GM13976 (cell line): ENCODE data around the gene CUL5.

Experiments
- DNase-seq: peaks from one replicate; pipeline ENCODE4 v3.0.0; 2012; ENCODE audit warnings: low spot score
- CTCF ChIP-seq: IDR thresholded peaks from 2 replicates; pipeline ENCODE4 v1.5.1; 2012; ENCODE audit warnings: borderline replicate concordance, mild to moderate bottlenecking; ENCODE audit not compliant: insufficient read depth; ENCODE audit errors: extremely low read depth, missing control alignments, control extremely low read depth
- in situ Hi-C: fragments of 300-500 bp; cut with MboI; formaldehyde crosslinking; loops from one replicate; pipeline ENCODE4 v1.12.0; 2022; ENCODE audit warnings: low sequenced_read_pairs, mixed read lengths, inconsistent platforms; ENCODE audit not compliant: unreplicated experiment

Gene CUL5

GRCh38 chr11:108002476-108002875 is 6.2 kb upstream of the CUL5 start:
- no peak for DNase-seq
- no peak for TF ChIP-seq CTCF
- in situ Hi-C loops: loop anchor here (25.0 kb wide), 1 partner anchor 660 kb away; the partner anchor contains the start of gene DDX10

- TF ChIP-seq CTCF: no peak
- in situ Hi-C loops: loop anchor here (25.0 kb wide), 1 partner anchor 659 kb away; the partner anchor contains the start of gene DDX10
- no peak for DNase-seq
These were observed 5.1 kb upstream of the CUL5 start for GRCh38 chr11:108003623-108004022.

- in situ Hi-C loops: loop anchor here (25.0 kb wide), 1 partner anchor 654 kb away; the partner anchor contains the start of gene DDX10
- no peak for DNase-seq
- TF ChIP-seq CTCF: no peak
These were observed 879 bp upstream of the CUL5 start for GRCh38 chr11:108007819-108008218.

GRCh38 chr11:108009497-108010370 is 1.0 kb downstream of the CUL5 start:
- no peak for DNase-seq
- in situ Hi-C loops: loop anchor here (25.0 kb wide), 1 partner anchor 653 kb away; the partner anchor contains the start of gene DDX10
- no peak for TF ChIP-seq CTCF

- in situ Hi-C loops: loop anchor here (25.0 kb wide), 1 partner anchor 650 kb away; the partner anchor contains the start of gene DDX10
- TF ChIP-seq CTCF: no peak
- no peak for DNase-seq
These were observed 3.5 kb downstream of the CUL5 start for GRCh38 chr11:108012139-108012725.

GRCh38 chr11:108016647-108017046 is 7.9 kb downstream of the CUL5 start:
- DNase-seq: no peak
- in situ Hi-C loops: loop anchor here (25.0 kb wide), 1 partner anchor 646 kb away; the partner anchor contains the start of gene DDX10
- TF ChIP-seq CTCF: no peak
